GM13977 (cell line): Measurements from ENCODE around the gene SLCO2B1.

Experiments
- DNase-seq: peaks from one replicate; pipeline ENCODE4 v3.0.0; 2012; ENCODE audit warnings: low spot score
- CTCF ChIP-seq: IDR thresholded peaks from 2 replicates; pipeline ENCODE4 v1.5.1; 2012; ENCODE audit warnings: mild to moderate bottlenecking, control low read depth; ENCODE audit not compliant: insufficient read depth; ENCODE audit errors: extremely low read depth, missing control alignments
- in situ Hi-C: fragments of 300-500 bp; cut with MboI; formaldehyde crosslinking; loops from one replicate; pipeline ENCODE4 v1.12.0; 2022; ENCODE audit warnings: low sequenced_read_pairs, low pct_unique_long_range_greater_than_20kb, mixed read lengths, inconsistent platforms; ENCODE audit not compliant: unreplicated experiment

SLCO2B1 gene

GRCh38 chr11:75246006-75246670 lies 95.2 kb downstream of the SLCO2B1 start:
- in situ Hi-C loops, result loop anchor here (25.0 kb wide), 1 partner anchor 91 kb away; no protein-coding TSS in a partner anchor
- TF ChIP-seq CTCF, result no peak
- no peak for DNase-seq

- no peak for TF ChIP-seq CTCF
- no peak for DNase-seq
- in situ Hi-C loops, result loop anchor here (25.0 kb wide), 1 partner anchor 90 kb away; no protein-coding TSS in a partner anchor
Measured at GRCh38 chr11:75246671-75247350, 95.9 kb downstream of the SLCO2B1 start.

- no peak for TF ChIP-seq CTCF
- in situ Hi-C loops, result loop anchor here (25.0 kb wide), 1 partner anchor 88 kb away; no protein-coding TSS in a partner anchor
- no peak for DNase-seq
Measured at GRCh38 chr11:75248924-75249256, 98.0 kb downstream of the SLCO2B1 start.

- TF ChIP-seq CTCF, result no peak
- in situ Hi-C loops, result loop anchor here (25.0 kb wide), 1 partner anchor 88 kb away; no protein-coding TSS in a partner anchor
- DNase-seq, result no peak
Measured at GRCh38 chr11:75249704-75250103, 98.8 kb downstream of the SLCO2B1 start.

GRCh38 chr11:75254326-75254725 lies 103.4 kb downstream of the SLCO2B1 start:
- in situ Hi-C loops, result no loop called here
- no peak for DNase-seq
- no peak for TF ChIP-seq CTCF
